Left cardiac atrium (tissue), 4 donors: ENCODE measurements around the gene TCTA. TPM values are rescaled to one million over a fixed set of nuclear protein-coding genes. Genes with fewer than 3 reads are reported as not detected.

Experiments used
- ATAC-seq, 2 donors: fragments of 200-7000 bp; cut with Tn5 transposase; one replicate each; pipeline ENCODE4 v1.9.1; 2020; ENCODE audit warnings: mild to moderate bottlenecking in 2 of 2, moderate library complexity in 2 of 2
- DNase-seq: peaks from one replicate; pipeline ENCODE4 v3.0.0-alpha.2; 2020
- intact Hi-C, 2 donors: fragments of 100-400 bp; cut with DNase I; formaldehyde crosslinking; loops; one replicate each; pipeline versions ENCODE4 v1.14.1 to v1.15.1; 2022 to 2023
- total RNA-seq, 2 donors: library from RNA; stranded (reverse); fragmentation: NEBNext Ultra II Directional; extraction: Animal tissue kit (Norgen Biotek cat#: 25700); gene quantifications; one replicate each; pipeline ENCODE4 v1.2.1, GENCODE V29; 2021
- donor health status: DM: no; HTN: yes; CAD: no.
- donor health status: DM: no; HTN: yes; CAD: no; lungs with severe emphysema.
- donor health status: DM: yes; HTN: yes; CAD: no.
- donor health status: Dilated cardiomyopathy.

The TCTA gene
- total RNA-seq, 2 donors from 2014 or later = 15.2 to 19.1 TPM

DNA sequence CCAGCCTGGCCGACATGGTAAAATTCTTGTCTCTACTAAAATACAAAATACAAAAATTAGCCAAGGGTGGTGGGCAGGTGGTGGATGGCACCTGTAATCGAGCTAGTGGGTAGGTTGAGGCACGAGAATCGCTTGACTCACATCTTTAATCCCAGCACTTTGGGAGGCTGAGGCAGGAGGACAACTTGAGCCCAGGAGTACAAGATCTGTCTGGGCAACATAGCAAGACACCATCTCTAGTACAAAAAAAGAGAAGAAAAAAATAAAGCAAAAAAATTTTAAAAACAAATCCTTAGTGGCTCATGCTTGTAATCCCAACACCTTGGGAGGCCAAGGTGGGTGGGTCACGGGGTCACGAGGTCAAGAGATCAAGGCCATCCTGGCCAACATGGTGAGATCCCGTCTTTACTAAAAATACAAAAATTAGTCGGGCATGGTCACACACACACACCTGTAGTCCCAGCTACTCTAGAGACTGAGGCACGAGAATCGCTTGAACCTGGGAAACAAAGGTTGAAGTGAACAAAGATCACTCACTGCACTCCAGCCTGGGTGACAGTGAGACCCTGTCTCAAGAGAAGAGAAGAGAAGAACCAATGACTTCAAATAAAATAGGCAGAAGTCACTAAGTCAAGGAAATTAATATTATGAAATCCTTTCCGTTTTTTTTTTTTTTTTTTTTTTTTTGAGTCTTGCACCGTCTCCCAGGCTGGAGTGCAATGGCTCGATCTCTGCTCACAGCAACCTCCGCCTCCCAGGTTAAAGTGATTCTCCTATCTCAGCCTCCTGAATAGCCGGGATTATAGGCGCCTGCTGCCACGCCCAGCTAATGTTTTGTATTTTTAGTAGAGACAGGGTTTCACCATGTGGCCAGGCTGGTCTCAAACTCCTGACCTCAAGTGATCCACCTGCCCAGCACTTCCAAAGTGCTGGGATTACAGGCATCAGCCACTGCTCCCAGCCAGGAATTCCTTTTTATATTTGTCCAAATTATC, 5.4 kb upstream of the TCTA start:
- DNase-seq (no peak), ATAC-seq (no peak)
- intact Hi-C loops = no loop called here

DNA sequence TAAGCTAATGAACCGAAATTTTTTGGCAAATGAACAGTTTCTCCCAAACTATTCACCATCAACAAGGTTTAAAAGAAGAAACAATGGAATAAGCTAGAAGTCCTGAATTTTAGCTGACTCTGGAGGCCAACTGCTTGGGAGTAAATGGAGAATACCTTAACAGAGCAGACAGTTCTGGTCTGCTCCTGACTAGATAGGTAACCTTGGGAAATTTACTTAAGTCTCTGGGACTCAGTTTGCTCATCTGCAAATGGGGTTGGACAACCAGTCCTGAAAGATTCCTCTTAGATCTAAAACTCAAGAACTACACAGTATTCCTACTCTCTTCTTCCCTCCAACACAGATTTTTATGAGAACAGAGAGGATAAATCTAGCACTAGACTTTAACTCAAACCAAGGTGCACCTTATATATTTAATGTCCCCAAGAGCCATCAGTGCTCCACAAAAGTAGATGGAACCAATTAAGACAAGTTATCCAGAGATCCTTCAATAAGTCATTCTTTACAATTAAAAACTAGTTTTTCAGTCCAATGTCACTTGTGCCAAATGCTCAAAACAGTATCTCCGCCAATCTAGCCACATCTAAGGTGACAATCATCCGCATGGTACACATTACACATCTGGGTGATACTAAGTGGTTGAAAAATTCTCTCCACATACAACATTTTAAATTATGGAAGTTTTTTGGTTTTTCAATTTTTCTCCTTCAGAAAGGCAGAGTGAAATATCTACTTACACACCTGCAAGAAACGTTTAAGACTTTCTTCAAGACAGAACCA, 2.0 kb upstream of the TCTA start:
- intact Hi-C loops = loop anchor here (5.0 to 10.0 kb wide), 2 partner anchors 55 to 68 kb away; partner anchors contain the start of genes GPX1 (in 1 of the 2) and USP4 (in 1 of the 2)
- no peak for DNase-seq
- ATAC-seq = no peak

DNA sequence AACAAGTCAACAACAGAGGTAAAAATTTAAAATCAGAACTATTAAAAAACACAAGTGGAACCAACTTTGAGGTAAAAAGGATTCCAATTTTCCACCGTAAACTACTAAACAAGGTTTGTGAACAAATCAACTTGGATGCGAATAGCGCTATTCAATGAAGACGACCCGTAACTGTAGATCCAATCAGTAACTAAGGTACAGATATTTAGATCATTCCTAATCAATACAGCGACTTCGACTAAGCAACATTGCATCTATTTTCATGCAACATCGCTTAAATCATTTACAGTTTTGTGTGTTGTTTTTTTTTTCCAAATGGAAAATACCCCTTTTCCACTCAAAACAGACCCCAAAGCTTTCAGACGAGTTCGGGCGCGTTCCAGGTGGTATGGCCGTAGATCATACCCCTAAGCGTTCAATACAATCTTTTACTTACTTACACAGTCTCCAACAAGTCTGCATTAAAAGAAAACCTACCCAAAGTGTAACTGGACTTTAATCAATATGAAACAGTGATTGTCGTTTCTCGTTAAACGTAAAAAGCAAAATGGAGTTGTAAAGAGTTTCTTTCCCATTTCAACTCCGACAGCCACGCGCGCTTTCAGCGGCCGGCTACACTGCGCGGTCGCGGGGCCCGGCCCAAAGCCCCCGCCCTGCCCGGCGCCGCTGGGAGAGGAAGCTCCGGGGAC, 1.2 kb upstream of the TCTA start:
- ATAC-seq (no peak), DNase-seq (no peak)
- intact Hi-C loops = loop anchor here (5.0 to 10.0 kb wide), 2 partner anchors 56 to 69 kb away; partner anchors contain the start of genes GPX1 (in 1 of the 2) and USP4 (in 1 of the 2)

DNA sequence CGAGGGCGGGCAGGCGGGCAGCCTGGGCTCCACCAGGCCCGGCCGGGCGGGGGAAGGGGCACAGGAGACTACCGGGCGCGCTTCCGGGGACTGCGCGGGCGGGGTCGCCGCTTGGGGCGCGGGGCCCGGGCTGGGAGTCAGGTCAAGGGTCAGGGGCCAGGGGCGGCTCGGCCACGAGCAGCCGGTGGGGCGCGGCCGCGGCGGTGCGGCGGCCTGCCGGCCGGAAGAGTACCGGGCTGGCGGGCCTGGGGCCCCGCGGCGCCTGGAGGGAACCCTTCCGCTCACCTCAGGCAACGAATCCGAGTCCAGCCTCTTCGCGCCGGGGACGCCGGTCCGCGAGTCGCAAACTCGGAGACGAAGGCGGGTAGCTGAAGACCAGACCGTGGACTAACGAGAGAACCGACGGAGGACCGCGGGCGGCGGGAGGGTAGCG, 672 bp upstream of the TCTA start:
- ATAC-seq (peak; percentile 39 to 43), DNase-seq (peak; percentile 62)
- intact Hi-C loops = loop anchor here (5.0 to 10.0 kb wide), 2 partner anchors 57 to 69 kb away; partner anchors contain the start of genes GPX1 (in 1 of the 2) and USP4 (in 1 of the 2)

DNA sequence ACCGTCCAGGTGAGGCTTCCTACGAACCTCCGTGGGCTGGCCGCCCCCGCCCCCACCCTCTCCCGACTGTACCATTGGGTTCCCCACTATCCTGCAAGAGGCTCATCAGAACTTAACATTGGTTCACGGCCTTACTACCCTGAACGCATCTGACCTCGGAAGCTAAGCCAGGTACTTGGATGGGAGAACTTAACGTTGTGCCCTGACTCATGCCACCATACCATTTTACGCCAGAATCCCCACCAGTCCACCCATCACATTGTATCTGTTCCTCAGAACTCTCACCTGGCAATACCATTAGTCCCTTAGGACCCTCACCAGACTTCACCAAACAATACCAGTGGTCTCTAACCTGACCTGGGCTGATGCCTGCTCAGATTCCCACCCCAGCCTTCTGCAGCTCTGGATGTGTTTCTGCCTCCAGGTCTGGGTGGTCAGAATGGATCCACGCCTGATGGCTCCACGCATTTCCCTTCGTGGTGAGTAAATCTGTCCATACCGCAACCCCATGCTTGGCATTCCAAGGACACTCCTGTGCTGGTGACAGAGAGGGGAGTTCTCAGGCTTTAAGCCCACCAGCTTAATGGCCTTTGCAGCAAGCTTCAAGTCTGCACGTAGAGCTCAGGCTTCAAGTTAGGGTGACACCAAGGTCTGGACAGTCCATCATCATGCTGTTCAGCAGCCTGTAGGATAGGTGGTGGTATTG, 562 bp downstream of the TCTA start:
- ATAC-seq = no peak
- intact Hi-C loops = loop anchor here (5.0 to 10.0 kb wide), 2 partner anchors 58 to 70 kb away; partner anchors contain the start of genes GPX1 (in 1 of the 2) and USP4 (in 1 of the 2)
- no peak for DNase-seq

DNA sequence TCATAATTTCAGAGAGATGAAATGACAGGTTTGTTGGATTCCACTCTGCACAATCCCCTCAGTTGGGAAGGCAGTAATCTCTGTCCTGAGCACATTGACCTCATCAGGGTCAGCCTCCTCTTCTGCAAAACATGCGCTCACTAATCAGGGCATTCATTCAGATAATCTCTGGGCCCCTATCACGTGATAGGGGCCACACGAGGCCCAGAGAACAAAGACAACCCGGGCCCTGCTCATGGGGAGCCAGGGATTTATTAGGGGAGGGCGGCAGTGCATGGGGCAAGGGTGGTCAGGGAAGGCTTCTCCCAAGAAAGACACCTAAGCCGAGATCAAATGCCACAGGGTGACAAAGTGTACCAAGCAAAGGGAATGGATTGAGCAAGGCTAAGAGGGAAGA, 1.1 kb downstream of the TCTA start:
- no peak for ATAC-seq

DNA sequence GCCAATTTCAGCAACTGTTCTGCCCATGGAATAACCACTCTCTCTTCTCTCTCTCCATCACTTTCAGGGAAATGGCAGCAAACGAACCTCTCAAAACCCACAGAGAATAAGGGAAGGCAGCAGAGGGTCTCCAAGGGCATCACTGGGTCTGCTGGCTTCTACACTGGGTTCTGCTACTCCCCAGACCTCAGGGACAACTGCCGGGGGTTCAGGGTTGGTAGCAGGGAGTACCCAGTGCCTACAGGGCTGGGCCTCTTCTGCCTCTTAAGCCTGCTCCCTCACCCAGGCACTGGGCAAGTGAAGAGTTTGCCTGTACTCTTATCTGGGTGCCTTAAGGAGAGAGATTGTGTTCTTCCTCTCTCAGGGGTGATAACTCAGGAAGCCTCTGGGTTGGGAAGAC, 2.5 kb downstream of the TCTA start:
- no peak for ATAC-seq
- intact Hi-C loops = loop anchor here (5.0 to 10.0 kb wide), 2 partner anchors 60 to 72 kb away; partner anchors contain the start of genes GPX1 (in 1 of the 2) and USP4 (in 1 of the 2)
- DNase-seq = no peak

More for the DNA sequence above, 1.1 kb downstream of the TCTA start:
- intact Hi-C loops = loop anchor here (5.0 to 10.0 kb wide), 2 partner anchors 59 to 71 kb away; partner anchors contain the start of genes GPX1 (in 1 of the 2) and USP4 (in 1 of the 2)
- DNase-seq = no peak

DNA sequence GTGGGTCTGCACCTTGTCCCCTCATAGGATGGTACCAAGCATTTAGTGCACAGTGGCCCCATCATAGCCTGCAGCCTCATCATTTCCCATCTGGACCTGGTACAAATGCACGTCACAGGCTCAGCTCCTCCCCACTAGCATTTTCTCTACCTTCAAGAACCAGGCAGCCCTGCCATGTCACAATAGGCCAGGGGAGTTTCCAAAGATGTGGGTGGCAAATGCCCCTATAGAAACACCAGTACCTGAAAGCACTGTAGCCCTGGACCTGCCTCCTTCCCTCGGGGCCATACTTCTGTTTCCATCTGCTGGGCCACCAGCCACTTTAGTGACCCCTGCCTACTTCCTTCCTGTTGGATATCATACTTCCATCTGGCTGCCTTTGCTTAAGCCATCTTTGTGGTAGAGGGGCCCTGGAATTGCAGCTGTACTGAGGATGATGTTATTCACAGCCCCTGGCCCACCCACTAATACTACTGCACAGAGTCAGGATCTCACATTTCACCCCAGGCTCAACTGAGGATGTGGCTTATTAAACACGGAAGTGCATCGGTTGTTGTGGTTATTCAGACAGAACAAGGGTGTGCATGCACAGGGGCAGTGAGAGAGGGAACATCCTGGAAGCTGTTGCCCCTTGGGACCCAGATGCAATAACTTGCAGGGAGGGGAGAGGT, 3.8 kb downstream of the TCTA start:
- ATAC-seq (no peak), DNase-seq (no peak)
- intact Hi-C loops = loop anchor here in 1 of 2 donors (10.0 kb wide), 1 partner anchor 61 kb away; the partner anchor contains the start of gene GPX1

DNA sequence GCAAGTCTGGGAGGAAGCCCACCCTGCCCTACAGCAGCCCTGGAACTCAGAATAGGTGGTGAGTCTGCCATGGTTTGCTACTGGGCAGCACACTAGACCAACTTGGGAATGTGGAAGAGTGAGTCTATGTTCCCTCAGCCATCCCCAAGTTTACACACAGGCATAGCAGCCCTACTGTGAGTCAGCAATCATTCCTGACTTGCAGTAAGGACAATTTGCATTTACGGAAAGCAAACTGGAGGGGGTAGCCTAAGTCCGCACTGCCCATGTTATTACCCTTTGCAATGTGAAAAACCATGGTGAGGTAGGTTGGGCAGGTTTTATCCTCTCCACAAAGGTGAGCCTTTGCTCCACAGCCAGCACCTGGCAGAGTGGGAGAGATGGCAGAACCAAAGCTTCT, 4.6 kb downstream of the TCTA start:
- DNase-seq = no peak
- no peak for ATAC-seq
- intact Hi-C loops = loop anchor here in 1 of 2 donors (10.0 kb wide), 1 partner anchor 62 kb away; the partner anchor contains the start of gene GPX1

DNA sequence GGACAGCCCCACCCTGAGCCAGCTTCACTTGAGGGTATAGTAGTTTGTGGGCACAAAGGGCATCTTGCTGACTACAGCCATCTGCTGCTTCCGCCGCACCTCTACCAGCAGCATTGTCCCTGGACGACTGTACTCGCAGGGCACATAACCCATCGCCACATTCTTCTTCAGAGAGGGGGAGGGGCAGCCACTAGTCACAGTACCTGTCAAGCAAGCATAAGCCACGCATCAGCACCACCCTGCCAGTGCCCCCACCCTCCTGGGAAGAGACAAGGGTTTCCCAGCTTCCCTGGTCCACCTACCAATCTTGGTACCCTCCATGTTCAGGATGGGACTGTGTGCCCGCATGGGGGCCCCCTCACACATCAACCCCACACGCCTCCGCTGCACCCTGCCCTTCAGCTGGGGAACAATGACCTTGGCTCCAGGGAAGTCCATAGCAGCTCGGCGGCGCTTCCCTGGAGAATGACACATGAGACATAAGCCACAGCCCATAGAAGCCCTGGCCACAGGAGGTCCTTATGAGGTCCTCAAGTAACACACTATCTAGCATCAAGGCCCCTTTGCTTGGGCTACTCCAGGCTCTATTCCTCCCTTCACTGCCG, 5.4 kb downstream of the TCTA start:
- intact Hi-C loops = loop anchor here in 1 of 2 donors (10.0 kb wide), 1 partner anchor 63 kb away; the partner anchor contains the start of gene GPX1
- ATAC-seq (no peak), DNase-seq (no peak)

DNA sequence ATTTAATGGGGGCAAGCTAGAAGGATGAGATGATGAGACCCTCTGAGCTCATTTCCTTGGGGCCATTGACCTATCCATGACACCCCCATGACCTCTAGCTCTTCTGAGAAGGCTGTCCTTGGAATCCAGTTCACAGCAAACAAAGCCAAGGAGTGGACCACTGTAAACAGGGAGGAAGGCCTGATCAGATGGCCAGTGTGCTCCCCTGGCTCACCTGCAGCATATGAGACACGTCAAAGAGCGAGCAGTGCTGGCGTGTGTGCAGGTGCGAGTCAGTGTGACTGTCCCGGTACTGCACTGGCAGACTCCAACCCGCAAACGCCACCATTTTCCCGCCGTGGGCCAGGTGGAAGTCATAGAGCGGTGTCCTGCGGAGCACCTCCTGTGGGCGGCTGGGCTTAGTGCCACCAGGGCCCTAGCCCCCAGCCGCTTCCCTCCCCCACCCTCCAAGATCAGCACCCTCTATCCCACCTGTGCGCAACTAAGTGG, 9.7 kb downstream of the TCTA start:
- DNase-seq = no peak
- ATAC-seq = peak; percentile 4 to 5
- intact Hi-C loops = no loop called here

DNA sequence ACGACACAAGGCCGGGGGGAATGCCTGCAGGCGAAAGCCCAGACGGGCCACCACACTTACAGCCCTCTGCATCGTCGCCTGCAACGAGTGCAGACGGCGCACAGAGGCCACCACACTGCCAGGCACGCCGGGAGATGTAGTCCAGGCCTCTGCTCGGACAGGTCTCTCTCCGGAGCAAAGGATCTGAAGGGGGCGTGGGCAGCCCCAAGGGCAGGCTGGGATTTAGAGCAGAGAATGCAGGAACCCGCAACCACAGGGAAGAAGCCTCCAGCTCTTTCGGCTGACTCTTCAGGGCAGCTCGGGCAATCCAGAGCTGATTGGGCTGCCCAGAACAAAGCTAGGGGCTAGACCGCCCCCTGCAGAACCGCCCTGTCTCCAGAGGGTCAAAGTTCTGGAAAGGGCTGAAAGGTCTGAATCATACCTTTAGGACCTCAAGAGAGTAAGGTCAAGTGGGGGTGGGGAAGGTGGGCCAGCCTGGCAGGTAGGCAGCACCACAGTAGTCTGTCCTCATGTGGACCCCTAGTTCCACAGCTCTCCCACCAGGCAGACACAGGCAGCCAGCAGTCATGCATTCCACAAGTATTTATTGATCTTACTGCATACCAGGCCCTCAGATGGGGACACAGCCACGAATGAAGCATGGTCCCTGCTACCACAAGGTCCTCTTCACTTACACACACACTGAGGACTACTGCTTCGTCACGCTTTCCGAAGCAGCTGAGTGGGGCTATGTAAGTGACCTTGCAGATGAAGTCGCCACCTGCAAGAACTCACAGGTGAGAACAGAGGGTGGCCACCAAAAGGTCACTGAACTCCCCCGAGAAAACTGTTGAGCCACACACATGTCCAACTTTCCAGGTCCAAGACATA, 10.4 kb downstream of the TCTA start, which contains the start of gene AMT:
TSS of gene AMT (minus strand) at position 95 of the 870 bp plus-strand sequence. CDS start at position 72, 23 bp downstream.
- intact Hi-C loops = no loop called here

DNA sequence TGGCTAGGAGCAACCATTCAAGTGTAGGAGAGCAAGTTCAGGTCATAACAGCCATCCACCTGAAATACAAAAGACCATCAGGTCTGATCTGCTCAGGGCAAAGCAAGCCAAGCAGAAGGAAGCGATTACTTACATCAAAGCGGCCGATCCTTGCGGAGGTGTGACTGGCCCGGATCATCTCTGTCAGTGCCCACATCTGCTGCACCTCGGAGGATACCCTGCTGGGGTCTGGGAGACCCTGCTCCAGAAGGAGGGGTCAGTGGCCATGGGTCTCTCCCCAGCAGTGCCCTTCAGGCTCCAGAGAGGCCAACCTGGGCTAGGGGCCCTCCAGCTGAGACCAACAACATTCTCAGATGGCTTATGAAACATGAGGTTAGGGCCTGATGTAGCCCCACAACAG, 12.6 kb downstream of the TCTA start:
- intact Hi-C loops = no loop called here
- no peak for DNase-seq
- ATAC-seq = no peak

More for the DNA sequence above, 10.4 kb downstream of the TCTA start, which contains the start of gene AMT:
- peak; percentile 71 to 86 for ATAC-seq
- DNase-seq = peak; percentile 55

DNA sequence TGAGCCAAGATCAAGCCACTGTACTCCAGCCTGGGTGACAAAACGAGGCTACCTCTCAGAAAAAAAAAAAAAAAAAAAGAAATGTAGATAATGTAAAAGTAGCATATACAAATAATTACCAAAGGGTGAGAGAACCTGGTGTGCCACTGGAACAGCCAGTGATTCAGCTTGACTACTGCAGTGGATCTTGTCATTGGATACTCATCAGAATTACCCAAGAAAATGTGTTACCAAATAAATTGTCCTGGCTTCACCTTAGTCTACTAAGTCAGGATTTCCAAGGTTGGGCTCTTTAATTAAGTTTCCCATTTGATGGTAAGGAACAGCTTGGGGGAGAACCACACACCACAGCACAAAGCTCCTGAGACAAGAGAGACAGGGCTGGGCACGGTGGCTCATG, 15.4 kb downstream of the TCTA start:
- intact Hi-C loops = no loop called here
- no peak for DNase-seq

DNA sequence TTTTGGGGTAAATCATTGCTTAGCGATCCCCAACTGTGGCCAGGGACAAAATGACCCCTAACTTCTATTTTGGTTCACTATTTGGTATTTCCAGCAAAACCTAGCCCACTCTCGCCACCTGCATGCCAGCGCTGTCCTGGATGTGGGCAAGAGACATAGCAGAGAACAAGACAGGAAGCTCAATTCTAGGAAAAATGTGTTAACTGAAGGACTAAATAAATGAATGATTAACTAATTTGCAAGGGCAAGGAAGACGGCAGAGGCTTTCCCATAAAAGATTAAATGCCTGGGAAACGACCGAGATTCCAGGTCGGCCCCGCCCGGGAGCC, 16.5 kb downstream of the TCTA start:
- DNase-seq (no peak), ATAC-seq (peak; percentile 1 to 3)
- intact Hi-C loops = no loop called here

More for the DNA sequence above, 15.4 kb downstream of the TCTA start:
- no peak for ATAC-seq

DNA sequence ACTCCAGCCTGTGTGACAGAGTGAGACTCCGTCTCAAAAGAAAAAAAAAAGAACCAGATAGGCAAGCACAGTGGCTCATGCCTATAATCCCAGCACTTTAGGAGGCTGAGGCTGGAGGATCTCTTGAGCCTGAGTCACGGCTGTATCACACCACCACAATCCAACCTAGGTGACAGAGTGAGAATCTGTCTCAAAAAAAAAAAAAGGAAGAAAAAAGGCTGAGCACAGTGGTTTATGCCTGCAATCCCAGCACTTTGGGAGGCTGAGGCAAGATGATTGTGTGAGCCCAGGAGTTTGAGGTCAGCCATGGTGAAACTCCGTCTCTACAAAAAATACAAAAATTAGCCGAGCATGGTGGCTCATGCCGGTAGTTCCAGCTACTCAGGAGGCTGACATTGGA, 22.5 kb downstream of the TCTA start:
- DNase-seq (no peak), ATAC-seq (peak in 1 of 2 donors; percentile 36)
- intact Hi-C loops = no loop called here
